HG03378 (cell line): ENCODE data around the gene LIPC.

Experiments
- ATAC-seq: cut with Tn5 transposase; IDR thresholded peaks from one replicate; pipeline ENCODE4 v1.9.1; 2021; ENCODE audit warnings: mild to moderate bottlenecking, moderate library complexity; ENCODE audit not compliant: unreplicated experiment

The LIPC gene

DNA sequence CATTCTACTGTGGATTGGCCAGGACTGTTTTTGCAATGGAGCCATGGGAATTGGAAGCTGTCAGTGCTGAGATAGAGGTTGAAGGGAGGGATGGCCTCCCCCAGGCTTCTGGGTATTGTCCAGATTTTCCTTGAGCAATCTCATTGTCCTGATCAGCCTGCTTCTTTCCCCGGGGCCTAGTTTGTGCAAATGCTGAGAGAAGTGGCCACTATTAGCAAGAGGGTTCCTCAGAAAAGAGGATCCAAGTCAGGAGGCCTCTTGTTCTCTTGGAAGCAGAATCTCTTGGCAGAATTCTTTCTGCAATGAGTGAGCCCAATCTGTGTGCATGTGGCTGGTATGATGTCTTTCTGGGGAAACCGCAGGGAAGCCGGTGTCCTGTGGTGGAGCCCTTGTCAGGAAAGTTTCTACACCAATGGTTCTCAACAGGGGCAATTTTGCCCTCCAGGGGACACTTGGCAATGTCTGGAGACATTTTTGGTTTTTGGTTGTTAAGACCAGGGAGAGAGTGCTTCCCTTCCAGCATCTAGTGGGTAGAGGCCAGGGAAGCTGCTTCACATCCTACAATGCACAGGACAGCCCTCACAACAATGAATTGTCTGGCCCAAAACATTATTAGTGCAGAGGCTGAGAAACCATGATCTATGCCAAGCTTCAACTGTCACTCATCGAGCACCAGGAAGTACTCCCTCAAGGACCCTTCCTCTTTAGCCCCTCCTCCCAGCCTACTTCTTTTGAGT lies 2.0 kb downstream of the LIPC start:
- ATAC-seq, result no peak

DNA sequence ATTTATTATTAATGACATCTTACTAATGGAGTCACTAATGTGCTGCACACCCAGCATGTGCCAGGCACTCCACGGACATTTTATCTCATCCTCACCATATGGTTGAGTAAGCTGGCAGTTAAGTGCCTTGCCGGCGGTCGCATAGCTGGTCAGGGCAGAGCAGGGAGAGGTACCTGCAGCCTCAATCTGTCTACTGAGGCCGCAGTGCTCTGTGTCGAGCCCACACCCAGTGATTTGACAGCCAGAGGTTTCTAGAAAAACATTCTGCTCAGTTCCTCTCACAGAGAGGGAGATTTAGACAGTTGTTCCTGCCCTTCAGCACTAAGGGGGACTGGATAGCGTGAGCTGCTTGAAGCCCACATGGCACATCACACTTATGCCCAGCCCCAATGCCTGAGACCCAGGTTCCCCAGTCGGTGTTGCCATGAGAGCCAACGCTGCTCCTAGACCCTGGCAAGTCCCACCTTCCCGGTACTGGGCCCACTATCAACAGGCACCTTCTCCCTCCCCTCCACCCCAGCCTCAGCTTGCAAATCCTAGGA lies 2.6 kb downstream of the LIPC start:
- ATAC-seq, result no peak

DNA sequence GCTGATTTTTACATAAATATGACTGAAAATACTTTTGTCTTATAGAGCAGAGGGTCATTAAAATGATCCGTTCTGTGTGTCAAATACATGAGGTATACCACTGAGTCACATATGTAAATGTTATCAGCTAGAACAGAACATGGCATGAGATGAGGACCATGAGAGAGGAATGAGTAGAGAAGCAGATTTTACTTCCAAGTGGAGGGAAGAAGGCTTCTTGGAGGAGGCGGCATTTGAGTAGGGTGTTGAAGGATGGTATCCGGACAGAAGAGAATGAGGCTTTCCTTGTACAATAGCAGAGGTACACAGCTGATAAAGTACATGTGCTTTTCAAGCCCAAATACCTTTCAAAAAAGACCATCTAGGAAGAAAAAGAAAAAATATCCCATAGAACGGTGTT lies 4.8 kb downstream of the LIPC start:
- ATAC-seq, result no peak

DNA sequence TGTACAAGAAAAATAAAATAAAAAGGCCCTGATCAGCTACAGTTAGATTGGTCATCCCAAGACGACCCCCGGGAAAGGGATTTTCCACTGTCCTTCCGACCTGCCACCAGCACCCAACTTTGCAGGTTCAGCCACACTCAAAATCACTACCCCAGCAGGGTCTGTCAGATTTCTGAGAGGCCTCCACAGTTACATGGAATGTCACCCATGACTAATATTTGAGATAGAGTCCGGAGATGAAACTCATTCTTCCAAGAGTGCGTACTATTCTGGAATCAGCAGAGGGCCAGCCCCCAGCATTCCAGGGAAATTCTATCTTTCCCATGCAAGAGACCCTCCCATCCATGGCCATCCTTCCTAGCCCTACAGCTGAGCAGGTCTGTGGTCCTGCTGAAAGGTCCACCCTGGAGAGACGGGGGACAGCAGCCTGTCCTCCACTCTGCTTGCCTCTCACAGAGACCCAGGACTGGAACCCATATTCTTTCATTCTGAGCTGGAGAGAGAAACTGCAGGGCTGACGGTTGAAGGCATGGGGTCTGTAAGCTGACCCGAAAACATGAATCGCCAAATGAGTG lies 5.8 kb downstream of the LIPC start:
- ATAC-seq, result no peak

DNA sequence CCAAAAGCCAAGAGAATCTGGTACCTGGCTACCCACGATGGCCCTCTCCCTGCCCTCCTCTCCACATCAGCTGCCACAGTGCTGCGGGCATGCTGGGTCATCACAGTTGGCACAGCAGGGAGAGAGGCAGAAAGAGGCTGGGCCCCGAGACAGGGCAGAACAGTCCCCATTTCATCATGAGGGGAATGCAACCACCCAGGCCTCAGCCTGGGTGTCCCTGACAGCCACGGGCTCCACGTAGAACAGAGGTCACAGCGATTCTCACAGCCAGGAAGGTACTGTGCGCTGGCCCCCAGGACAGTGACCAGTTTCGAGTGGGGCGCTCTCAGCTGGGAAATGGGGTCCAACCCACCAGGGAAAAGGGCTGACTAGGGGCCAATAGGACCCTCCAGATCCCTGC lies 6.3 kb downstream of the LIPC start:
- no peak for ATAC-seq

DNA sequence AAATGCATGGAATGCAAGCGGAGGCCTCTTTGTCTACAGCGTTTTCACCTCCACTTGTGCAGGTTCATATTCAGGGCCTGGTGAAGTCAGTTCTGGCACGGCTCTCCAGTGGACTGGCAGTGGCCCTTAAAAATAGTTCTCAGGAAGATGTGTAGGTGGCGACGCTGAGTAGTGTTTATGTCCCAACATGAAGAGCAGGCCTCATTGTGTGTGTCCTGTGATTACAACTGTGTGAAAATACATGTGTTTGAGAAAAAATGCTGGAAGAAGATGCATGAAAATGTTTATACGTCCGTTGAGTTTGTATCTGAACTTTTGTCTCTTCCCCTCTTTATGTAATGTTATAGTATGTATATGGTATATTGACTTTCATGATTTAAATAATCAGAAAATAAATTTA lies 7.2 kb downstream of the LIPC start:
- no peak for ATAC-seq

DNA sequence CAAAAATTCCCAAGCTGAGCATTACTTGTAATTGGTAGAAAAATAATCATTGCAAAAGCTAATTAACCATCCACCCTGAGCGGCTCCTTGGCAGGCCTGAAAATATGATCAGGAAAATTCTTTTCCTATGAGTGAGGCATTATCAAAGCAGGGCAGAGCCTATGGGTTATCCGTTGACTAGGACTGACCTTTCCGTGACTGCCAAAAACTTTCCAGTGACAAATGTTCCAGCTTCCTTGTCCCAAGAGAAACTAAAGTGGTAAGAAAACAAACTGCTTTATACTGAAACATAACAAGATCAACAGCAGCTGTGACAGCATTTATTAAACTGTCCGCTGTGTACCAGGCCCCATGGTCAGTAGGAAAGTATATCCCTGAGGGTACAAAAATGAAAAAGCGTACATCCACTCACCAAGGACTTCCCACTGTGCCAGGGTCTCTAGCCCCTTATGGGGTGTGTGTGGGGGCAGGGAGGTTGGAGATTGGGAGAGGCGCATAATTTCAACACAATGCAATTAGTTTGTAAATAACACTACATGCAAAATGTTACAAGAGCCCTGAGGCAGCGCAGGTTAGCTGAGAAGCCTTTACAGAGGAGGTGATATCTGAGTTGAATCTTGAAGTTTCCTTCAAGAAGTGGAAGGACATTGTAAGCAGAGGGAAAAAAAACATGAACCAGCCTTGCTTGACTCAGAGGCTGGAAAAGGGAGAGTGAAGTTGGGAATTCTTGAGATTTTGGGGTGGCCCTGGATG lies 8.5 kb downstream of the LIPC start:
- no peak for ATAC-seq

DNA sequence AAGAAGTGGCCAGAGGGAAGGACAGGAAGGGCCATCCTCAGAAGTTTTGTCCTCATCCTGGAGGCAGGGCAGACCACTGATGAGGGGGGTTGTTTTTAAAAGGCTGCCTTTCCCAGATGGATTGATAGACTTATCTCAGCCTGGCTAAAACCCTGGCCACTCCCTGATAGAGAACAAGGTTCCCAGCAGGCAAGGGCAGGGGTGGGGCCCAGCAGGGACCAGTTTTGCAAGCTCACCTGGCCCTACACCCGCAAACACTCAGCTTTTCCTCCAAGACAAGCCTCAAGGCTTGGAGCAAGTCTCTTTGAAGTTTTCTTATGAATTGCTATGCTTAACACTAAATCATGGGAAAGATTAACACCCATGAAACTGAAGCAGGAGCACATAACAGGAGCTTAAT lies 9.1 kb downstream of the LIPC start:
- ATAC-seq, result no peak

DNA sequence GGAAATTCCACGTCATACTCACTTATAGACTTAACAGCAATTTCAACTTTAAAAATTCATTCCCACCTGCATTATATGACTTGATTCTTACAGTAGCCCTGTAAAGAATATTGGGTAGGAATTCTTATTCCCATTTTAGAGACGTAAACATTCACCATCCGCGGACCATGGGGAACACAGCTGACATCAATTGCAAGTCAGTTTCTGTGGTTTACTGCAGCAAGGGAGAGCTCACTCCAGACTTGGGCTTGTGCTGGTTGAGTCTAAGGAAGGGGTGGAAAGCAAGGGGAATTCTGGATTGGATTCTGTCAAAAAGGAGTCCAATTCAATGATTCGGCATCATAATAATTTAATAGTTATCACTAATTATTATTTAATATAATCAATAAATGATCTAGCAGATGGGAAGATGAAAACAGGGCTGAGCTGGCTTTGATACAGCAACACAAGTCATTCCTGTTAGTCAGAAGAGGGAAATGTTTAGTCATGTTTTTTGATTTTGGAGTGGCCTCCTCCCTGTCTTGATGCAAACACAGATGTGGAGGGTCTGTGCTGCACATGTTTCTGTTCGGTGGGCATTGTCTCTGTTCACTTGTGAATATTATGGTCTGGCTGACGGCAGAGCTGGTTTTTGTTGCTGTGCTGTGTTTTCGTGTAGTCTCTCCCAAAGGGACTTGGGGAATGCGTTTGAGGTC lies 9.7 kb downstream of the LIPC start:
- ATAC-seq, result no peak

DNA sequence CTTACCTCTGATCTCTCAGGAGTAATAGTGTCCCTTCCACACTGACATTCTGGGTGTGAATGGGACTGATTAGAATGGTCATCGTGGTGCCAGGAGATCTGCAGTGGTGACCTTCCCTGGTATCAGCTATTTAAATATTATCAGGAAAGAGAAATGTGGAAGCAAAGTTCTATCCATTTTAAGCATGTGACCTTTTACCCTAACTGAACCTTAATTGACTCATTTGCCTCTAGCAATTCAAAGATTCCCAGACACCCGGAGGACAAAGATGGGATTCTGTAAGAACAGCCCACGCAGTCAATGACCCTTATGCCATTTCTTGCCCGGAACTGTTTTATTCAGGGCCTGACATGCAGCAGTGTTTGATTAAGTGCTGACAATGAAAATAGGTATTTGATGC lies 10.3 kb downstream of the LIPC start:
- no peak for ATAC-seq

DNA sequence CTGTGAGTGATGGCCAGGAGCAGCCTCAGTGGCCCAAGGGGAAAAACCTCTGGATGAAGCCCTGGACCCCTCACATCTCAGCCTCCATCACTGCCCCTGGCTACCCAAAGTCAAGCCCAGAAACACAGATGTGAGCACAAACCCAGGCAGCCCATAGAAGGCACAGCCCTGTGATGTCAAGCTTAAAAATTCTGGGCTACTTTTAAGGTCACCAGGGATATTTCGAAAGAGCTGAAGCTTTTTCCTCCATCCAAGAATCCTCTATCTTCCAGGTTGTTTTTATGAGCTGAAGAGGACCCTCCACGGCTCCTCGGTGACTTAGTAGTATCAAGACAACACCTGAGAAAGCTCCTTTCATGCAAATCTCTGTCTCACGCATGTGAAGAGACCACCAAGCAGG lies 11.5 kb downstream of the LIPC start:
- no peak for ATAC-seq

DNA sequence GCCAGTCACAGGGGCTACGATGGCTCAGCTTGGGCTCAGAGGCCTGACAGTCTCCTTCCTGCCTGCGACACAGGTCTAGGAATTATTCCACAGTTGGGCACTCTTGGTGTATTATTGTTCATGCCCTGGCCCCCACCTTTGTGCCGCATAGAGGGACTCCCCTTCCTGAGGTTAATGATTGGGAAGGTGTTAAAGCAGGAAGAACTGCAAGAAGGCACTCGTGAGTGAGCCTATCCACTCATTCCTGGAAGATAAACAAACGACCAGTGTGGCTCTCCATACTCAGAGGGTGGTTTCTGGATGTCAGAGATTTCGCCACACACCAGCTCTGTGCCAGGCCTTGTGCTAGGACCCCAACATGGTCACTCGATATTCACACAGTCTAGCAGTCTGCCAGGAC lies 12.3 kb downstream of the LIPC start:
- ATAC-seq, result no peak

DNA sequence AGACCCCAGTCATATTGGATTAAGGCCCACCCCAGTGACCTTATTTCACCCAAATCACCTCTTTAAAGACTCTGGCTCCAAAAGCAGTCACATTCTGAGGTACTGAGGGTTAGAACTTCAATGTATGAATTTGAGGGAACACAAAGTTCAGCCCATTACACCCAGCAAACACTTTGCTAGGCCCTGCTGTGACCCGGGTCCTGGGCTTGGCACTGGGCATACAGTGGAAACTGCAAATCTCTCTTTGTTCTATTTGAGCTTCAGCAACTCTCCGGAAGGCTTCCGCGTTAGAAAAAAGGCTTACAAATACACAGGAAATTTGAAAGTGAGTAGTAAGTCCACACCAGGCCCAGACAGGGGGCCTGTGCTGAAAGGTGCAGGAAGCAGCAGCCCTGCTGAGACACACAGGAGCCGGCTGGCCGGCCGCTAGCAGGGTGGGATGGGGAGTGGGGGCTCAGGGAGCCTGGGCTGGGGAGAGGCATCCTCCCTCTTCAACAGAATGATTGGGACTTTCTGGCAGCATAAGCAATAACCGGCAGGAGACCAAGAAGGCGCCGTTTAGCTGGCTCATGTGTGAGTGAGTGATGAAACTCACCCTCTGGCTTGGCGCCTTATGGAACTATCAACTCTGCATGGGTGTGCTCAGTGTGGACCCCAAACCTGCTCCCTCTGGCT lies 13.0 kb downstream of the LIPC start:
- ATAC-seq, result no peak

DNA sequence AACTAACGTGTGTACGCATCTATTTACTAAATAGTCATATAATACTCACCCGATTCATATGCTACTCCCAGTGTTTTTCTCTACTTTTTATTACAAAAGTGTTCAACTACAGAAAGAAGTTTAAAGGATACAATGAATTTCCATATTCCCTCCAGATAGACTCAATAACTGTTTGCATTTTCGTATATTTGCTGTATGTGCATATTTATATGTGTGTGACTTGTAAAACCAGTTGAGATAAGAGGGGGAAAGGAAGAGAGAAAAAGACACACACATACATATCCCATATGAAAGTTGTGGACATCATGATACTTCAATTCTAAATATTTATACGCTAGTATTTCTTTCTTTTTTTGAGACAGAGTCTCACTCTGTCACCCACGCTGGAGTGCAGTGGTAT lies 14.1 kb downstream of the LIPC start:
- ATAC-seq, result no peak

DNA sequence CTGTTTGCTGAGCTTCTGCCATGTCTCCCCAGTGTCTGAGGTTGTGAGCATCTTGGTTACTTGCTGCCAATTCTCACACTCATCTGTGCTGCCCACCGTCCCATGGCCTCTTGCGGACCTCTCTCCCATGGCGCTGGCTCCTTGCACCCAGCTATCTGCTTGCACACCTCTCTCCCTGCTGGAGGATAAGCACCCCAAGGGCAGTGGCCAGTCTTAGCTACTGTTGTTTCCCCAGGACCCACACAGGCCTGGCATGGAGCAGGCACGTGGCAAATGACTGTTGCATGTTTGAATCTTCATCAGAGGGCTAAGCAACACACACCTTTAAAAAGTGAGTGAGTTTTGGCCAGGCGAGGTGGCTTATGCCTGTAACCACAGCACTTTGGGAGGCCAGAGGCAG lies 14.7 kb downstream of the LIPC start:
- no peak for ATAC-seq

DNA sequence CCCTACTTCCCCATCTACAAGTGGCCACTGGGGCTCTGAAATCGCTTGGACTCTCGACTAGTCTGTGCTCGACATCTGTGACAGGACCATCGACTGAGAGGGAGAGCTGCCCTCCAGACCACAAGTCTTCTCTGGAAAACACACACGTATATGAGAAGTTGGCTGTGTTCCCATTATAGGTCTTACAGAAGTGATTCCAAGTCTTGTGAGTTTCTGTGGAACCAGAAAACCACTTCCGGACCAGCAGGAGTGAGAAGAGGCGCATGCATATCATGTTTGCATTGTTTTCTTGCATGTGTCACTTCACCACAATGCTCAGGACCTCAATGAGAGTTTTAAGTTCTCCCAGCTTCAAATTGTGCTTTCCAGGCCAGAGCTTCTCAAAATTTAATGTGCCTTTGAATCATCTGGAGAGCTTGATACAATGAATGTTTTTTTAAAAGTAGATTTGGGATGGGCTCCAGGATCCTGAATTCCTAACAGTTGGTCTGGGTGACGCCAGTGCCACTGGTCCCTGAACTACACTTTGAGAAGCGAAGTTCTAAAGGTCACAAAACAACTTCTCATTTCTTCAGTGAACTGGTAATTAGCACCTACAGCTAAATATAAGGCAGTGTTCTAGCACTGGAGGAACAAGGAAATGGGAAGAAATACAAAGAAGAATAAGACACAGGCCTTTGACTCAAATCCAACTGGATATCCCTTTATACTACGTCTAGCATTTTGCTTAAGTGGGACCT lies 15.7 kb downstream of the LIPC start:
- no peak for ATAC-seq

DNA sequence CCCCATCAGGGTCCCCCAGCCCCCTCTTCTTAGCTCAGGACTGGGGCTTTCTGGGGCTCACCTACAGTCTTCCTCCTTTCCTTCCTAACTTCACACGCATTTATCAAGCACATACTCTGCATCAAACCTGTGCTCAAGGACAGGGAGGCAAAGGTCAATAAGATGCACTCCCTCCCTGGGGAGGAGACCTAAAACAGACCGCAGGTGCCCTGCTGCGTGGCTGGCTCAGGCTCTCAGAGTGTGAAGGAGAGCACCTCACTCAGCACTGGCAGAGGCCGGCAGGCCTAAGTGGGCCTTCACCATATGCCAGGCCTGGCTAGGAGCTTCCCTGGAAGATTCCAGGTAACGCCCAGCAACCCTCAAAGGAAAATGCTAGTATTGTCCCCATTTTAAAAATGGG lies 16.5 kb downstream of the LIPC start:
- no peak for ATAC-seq

DNA sequence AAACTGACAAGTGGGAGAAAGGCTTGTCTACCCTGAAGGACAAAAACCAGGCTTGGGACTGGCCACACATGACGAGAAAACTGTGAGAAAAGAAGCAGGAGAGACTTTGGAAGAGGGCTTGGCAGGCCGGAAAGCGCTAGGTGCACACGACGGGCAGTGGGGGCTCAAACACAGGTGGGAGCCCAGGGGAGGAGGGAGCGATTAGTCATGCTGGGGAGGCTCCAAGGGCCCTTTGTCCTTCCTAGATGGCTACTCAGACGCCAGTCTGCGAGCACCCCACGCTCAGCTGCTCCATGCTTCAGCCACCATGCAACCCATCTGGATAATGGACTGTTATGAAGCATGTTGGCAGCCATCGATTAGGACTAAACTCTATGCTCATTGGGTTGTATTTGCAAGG lies 17.1 kb downstream of the LIPC start:
- ATAC-seq, result no peak

DNA sequence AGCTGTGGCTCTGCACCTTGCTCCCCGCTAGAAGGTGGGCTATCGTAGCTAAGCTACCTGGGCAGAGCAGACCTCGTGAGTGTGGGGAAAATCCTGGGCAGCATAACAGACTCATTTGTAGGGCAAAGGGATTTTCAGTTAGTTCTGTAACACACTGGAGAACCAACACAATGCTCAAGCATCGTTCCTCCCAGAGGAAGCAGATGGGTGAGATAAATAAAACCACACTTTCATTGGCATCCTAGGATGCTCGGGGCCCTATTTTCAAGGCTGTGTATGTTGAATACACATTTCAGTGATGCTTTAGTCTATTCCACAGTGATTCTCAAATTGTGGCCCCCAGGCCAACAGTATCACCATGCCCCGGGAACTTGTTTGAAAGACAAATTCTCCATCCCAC lies 20.0 kb downstream of the LIPC start:
- no peak for ATAC-seq

DNA sequence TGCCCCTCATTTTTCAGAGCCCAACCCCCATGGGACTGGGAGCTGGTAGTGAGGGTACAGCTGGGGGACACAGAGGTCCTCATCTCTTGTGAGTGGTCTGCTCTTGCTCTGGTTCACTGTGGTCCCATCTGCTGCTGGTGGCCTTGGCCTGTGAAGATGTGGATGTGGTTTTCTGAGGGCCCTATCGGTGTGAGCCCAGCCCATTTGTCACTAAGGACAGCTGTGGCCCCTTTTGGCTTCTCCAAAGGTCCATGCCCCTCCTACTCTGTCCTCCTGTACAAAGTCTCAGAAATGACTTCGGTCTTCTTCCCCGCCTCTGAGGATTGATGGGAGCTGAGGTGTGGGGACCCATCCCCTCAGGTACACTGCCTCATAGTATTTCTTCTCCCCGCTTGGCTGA lies 21.0 kb downstream of the LIPC start:
- no peak for ATAC-seq
